HepG2 (cell line): Measurements from ENCODE around the gene TLNRD1. TPM values are rescaled to one million over a fixed set of nuclear protein-coding genes. Genes with fewer than 3 reads are reported as not detected.

Source experiments
- GATA4 ChIP-seq: sonication (generic); IDR thresholded peaks from 2 replicates; pipeline ENCODE4 v1.6.1; 2016; ENCODE audit warnings: antibody characterized with exemption, low read depth, borderline replicate concordance
- GTF2F1 ChIP-seq: fragments of 150-350 bp; IDR thresholded peaks from 2 replicates; pipeline ENCODE4 v1.6.1; 2014; ENCODE audit warnings: low read length
- HHEX ChIP-seq: IDR thresholded peaks from 2 replicates; pipeline ENCODE4 v1.6.1; 2016; ENCODE audit warnings: control low read depth
- HOXA7 ChIP-seq: sonication (generic); formaldehyde crosslinking; IDR thresholded peaks from 2 replicates; pipeline ENCODE4 v1.8.1; 2022; ENCODE audit warnings: mild to moderate bottlenecking, missing genetic modification reagents, moderate library complexity
- IRX3 ChIP-seq: sonication (generic); formaldehyde crosslinking; IDR thresholded peaks from 2 replicates; pipeline ENCODE4 v1.8.1; 2023; ENCODE audit warnings: mild to moderate bottlenecking, low read depth, missing genetic modification reagents, borderline replicate concordance
- ISL2 ChIP-seq: sonication (generic); formaldehyde crosslinking; IDR thresholded peaks from 2 replicates; pipeline ENCODE4 v1.5.0; 2020; ENCODE audit warnings: missing genetic modification reagents
- KLF13 ChIP-seq: sonication (generic); formaldehyde crosslinking; IDR thresholded peaks from 2 replicates; pipeline ENCODE4 v1.4.0; 2020; ENCODE audit warnings: mild to moderate bottlenecking, missing genetic modification reagents
- MAF1 ChIP-seq: sonication (generic); formaldehyde crosslinking; IDR thresholded peaks from 2 replicates; pipeline ENCODE4 v1.5.0; 2020; ENCODE audit warnings: missing genetic modification reagents, borderline replicate concordance
- MLX ChIP-seq: IDR thresholded peaks from 2 replicates; pipeline ENCODE4 v1.6.1; 2016
- POLR2G ChIP-seq: fragments of 200-400 bp; formaldehyde crosslinking; IDR thresholded peaks from 2 replicates; pipeline ENCODE4 v1.6.1; 2018; ENCODE audit warnings: mild to moderate bottlenecking, low read depth, low read length, moderate library complexity
- RELA ChIP-seq: sonication (generic); formaldehyde crosslinking; IDR thresholded peaks from 2 replicates; pipeline ENCODE4 v1.4.0; 2020; ENCODE audit warnings: missing genetic modification reagents
- SOX6 ChIP-seq, 2 experiments: fragments of 450-650 bp in 1 of 2; sonication (generic) in 1 of 2; formaldehyde crosslinking in 1 of 2; IDR thresholded peaks; 2 replicates each; pipeline versions ENCODE4 v1.4.0 to v1.6.1; 2017 to 2020; ENCODE audit warnings: antibody characterized with exemption in 1 of 2, mild to moderate bottlenecking in 1 of 2, missing genetic modification reagents in 1 of 2
- SRSF1 ChIP-seq: fragments of 200-400 bp; formaldehyde crosslinking; optimal IDR thresholded peaks from 2 replicates; pipeline ENCODE3; 2017; ENCODE audit warnings: mild to moderate bottlenecking, low read depth, low read length, moderate library complexity
- TEF ChIP-seq: sonication (generic); formaldehyde crosslinking; IDR thresholded peaks from 2 replicates; pipeline ENCODE4 v1.5.0; 2020; ENCODE audit warnings: missing genetic modification reagents
- WIZ ChIP-seq: sonication (generic); formaldehyde crosslinking; IDR thresholded peaks from 2 replicates; pipeline ENCODE4 v1.5.1; 2020; ENCODE audit warnings: mild to moderate bottlenecking, missing genetic modification reagents
- ZBTB26 ChIP-seq: IDR thresholded peaks from 2 replicates; pipeline ENCODE4 v1.6.1; 2016; ENCODE audit warnings: missing compliant biosample characterization, missing genetic modification reagents, borderline replicate concordance
- ZNF235 ChIP-seq: sonication (generic); formaldehyde crosslinking; IDR thresholded peaks from 2 replicates; pipeline ENCODE4 v1.8.1; 2023; ENCODE audit warnings: mild to moderate bottlenecking, missing genetic modification reagents, borderline replicate concordance
- ZNF33B ChIP-seq: sonication (generic); formaldehyde crosslinking; IDR thresholded peaks from 2 replicates; pipeline ENCODE4 v1.5.1; 2020; ENCODE audit warnings: mild to moderate bottlenecking, missing genetic modification reagents
- ZNF354B ChIP-seq: sonication (generic); formaldehyde crosslinking; IDR thresholded peaks from 2 replicates; pipeline ENCODE4 v1.8.0; 2022; ENCODE audit warnings: mild to moderate bottlenecking, missing genetic modification reagents
- ZNF382 ChIP-seq: sonication (generic); formaldehyde crosslinking; IDR thresholded peaks from 2 replicates; pipeline ENCODE4 v1.5.0; 2020; ENCODE audit warnings: missing genetic modification reagents, mild to moderate bottlenecking, borderline replicate concordance
- ZNF496 ChIP-seq: sonication (generic); formaldehyde crosslinking; IDR thresholded peaks from 2 replicates; pipeline ENCODE4 v1.8.1; 2023; ENCODE audit warnings: mild to moderate bottlenecking, moderate library complexity, missing genetic modification reagents; ENCODE audit not compliant: insufficient replicate concordance
- ZNF709 ChIP-seq: sonication (generic); formaldehyde crosslinking; IDR thresholded peaks from 2 replicates; pipeline ENCODE4 v1.5.0; 2020; ENCODE audit warnings: mild to moderate bottlenecking, missing genetic modification reagents
- ZNF766 ChIP-seq: sonication (generic); formaldehyde crosslinking; IDR thresholded peaks from 2 replicates; pipeline ENCODE4 v1.5.0; 2020; ENCODE audit warnings: missing genetic modification reagents, borderline replicate concordance
- ZNF839 ChIP-seq: sonication (generic); formaldehyde crosslinking; IDR thresholded peaks from 2 replicates; pipeline ENCODE4 v1.4.0; 2020; ENCODE audit warnings: missing genetic modification reagents, mild to moderate bottlenecking, borderline replicate concordance
- ZSCAN29 ChIP-seq: sonication (generic); formaldehyde crosslinking; conservative IDR thresholded peaks from 2 replicates; pipeline ENCODE4 v1.4.0; 2020; ENCODE audit warnings: mild to moderate bottlenecking, missing genetic modification reagents
- polyA plus RNA-seq, 8 experiments: library from polyadenylated mRNA; depleted of rRNA in 3 of 8; stranded (reverse) in 7 of 8; unstranded in 1 of 8; fragments of >200 nt; fragmentation: Illumina TruSeq in 4 of 8; extraction: Trizol in 4 of 8; gene quantifications; 2 replicates each; pipeline versions ENCODE4 v1.2.1 to v1.2.3, GENCODE V29; 2011 to 2016; ENCODE audit warnings: low read depth in 4 of 8, missing spikeins in 1 of 8, mixed read lengths in 1 of 8; ENCODE audit not compliant: insufficient read depth in 1 of 8
- total RNA-seq, 5 experiments: library from RNA; depleted of rRNA; stranded (reverse); fragments of >200 nt; fragmentation: Illumina TruSeq; extraction: Trizol; gene quantifications; 2 replicates each; pipeline ENCODE4 v1.2.3, GENCODE V29; 2016; ENCODE audit warnings: low read depth in 1 of 5
- TF ChIP-seq, protein P1 (sequence below): sonication (generic); formaldehyde crosslinking; IDR thresholded peaks from 2 replicates; pipeline ENCODE4 v1.8.1; 2023; ENCODE audit warnings: mild to moderate bottlenecking, inconsistent platforms, moderate library complexity, missing genetic modification reagents, borderline replicate concordance
- TF ChIP-seq, protein P2 (sequence below): sonication (generic); formaldehyde crosslinking; IDR thresholded peaks from 2 replicates; pipeline ENCODE4 v1.4.0; 2020; ENCODE audit warnings: missing genetic modification reagents, low read depth, mild to moderate bottlenecking, borderline replicate concordance

The TLNRD1 gene
- total and polyA plus RNA-seq, 2 of the 13 experiments (the other 11 are each of a cell fraction or from before 2014, with no cell fraction given): 3.4 to 5.3 TPM

DNA sequence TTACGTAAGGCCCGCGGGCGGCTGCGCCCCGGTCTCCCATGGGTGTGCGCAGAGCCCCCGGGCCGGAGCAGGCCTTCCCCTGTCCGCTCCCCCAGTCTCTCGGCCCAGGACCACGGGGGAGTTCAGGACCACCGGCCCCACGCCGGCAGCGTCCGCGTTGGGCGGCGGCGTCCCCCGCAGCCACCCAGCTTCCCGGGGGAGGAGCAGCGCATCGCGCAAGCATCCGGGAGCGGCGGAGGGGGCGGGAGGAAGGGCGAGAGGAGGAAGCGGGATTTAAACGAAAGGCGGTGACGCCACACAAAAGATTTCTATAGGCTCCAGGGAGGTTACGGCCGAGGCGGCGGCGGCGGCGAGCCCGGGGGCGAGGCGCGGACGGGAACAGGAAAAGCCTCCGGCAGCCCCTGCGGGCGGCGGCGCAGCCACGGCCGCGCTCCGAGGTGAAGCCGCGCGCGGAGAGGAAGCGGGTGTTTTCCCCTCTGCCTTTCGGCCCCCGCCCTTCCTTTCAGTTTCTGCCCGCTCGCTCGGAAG is at the start of gene TLNRD1 (continued):
- TF ChIP-seq TEF (peak; percentile 50; the same call in 1 of the 2 replicates), ZNF709 (CRISPR knock-in tag) (peak; percentile 79; the same call in 1 of the 2 replicates), HHEX (no peak), IRX3 (CRISPR knock-in tag) (peak; percentile 68; the same call in 1 of the 2 replicates), WIZ (CRISPR knock-in tag) (0 out of 2 replicates have a peak, but pooled peaks have one; percentile 50), ZNF496 (CRISPR knock-in tag) (no peak), POLR2G (peak; percentile 94), ZNF382 (CRISPR knock-in tag) (no peak), MAF1 (CRISPR knock-in tag) (no peak), ZBTB26 (CRISPR knock-in tag) (0 out of 2 replicates have a peak, but pooled peaks have one; percentile 44), ISL2 (CRISPR knock-in tag) (peak; percentile 27; the same call in 1 of the 2 replicates), GATA4 (peak; percentile 29; the same call in 1 of the 2 replicates), ZNF839 (CRISPR knock-in tag) (no peak), SOX6 (IDR thresholded peaks at IDR 0.05) (no peak), SOX6 (CRISPR knock-in tag; IDR thresholded peaks at IDR 0.05) (peak; percentile 39; the same call in 1 of the 2 replicates), ZNF354B (CRISPR knock-in tag) (no peak), ZNF235 (CRISPR knock-in tag) (no peak), KLF13 (CRISPR knock-in tag) (no peak), GTF2F1 (no peak), MLX (no peak), ZNF766 (CRISPR knock-in tag) (0 out of 2 replicates have a peak, but pooled peaks have one; percentile 38), ZNF33B (0 out of 2 replicates have a peak, but pooled peaks have one; percentile 37), ZSCAN29 (no peak), SRSF1 (no peak), HOXA7 (CRISPR knock-in tag) (no peak), RELA (no peak)
- TF ChIP-seq, protein P1, sequence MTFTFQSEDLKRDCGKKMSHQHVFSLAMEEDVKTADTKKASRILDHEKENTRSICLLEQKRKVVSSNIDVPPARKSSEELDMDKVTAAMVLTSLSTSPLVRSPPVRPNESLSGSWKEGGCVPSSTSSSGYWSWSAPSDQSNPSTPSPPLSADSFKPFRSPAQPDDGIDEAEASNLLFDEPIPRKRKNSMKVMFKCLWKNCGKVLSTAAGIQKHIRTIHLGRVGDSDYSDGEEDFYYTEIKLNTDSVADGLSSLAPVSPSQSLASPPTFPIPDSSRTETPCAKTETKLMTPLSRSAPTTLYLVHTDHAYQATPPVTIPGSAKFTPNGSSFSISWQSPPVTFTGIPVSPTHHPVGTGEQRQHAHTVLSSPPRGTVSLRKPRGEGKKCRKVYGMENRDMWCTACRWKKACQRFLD (CRISPR knock-in tag): 0 out of 2 replicates have a peak, but pooled peaks have one; percentile 25
- TF ChIP-seq, protein P2, sequence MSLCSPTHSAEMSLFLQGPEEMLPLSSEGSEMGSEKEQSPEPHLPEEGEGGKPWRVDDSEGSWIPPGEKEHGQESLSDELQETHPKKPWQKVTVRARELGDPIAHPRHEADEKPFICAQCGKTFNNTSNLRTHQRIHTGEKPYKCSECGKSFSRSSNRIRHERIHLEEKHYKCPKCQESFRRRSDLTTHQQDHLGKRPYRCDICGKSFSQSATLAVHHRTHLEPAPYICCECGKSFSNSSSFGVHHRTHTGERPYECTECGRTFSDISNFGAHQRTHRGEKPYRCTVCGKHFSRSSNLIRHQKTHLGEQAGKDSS: no peak; the same call in 1 of the 2 replicates
